ENCODE data around the gene TIFAB.
A peak's percentile ranks its signal among the peaks of the same experiment; 100 is the strongest.

TIFAB gene

GRCh38 chr5:135447298-135447929, 4.7 kb downstream of the TIFAB start, which contains the start of gene DCANP1:
DCANP1 (minus strand) TSS chr5:135447348; CDS start chr5:135447108, 240 bp downstream.
- Histone ChIP-seq H3K14ac (ENCODE audit: low read length) (no peak within 1 kb of the TSS), H3K4me1 (ENCODE audit: control insufficient read depth in 2 of 2, insufficient read depth in 1 of 2, low read depth in 1 of 2, low read length in 2 of 2) (peaks cover 0 to 17% of the 10 kb centered on the region in 2 donors), H3K23ac (ENCODE audit: low read depth, low read length, poor library complexity) (no peak within 1 kb of the TSS), H3K36me3 (replicated peaks in 1 of 2; ENCODE audit: control insufficient read depth in 2 of 2, insufficient read depth in 2 of 2, low read length in 2 of 2) (no peaks in the 10 kb centered on the region), H4K91ac (ENCODE audit: low read depth, low read length, poor library complexity) (no peak within 1 kb of the TSS), H3K4ac (ENCODE audit: low read length) (no peak within 1 kb of the TSS), H3K4me2 (ENCODE audit: insufficient read depth, low read length, poor library complexity, severe bottlenecking) (no peak within 1 kb of the TSS), H2AK5ac (ENCODE audit: low read depth, low read length) (peak within 1 kb of the TSS; percentile 13), H2BK120ac (ENCODE audit: low read depth, low read length) (no peak within 1 kb of the TSS), H2BK12ac (ENCODE audit: low read length) (no peak within 1 kb of the TSS), H3K27me3 (ENCODE audit: control insufficient read depth in 3 of 3, insufficient read depth in 3 of 3, low read depth in 1 of 3, low read length in 3 of 3) (peaks cover 0 to 7% (median 0%) of the 10 kb centered on the region in 3 experiments), H3K4me3 (ENCODE audit: low read length in 2 of 2) (no peak within 1 kb of the TSS), H4K8ac (ENCODE audit: low read depth, low read length) (no peak within 1 kb of the TSS), H3K9me3 (replicated peaks in 1 of 2; ENCODE audit: control insufficient read depth in 2 of 2, insufficient read depth in 1 of 2, low read depth in 1 of 2, low read length in 2 of 2) (no peaks in the 10 kb centered on the region), H2AFZ (ENCODE audit: low read length) (no peak within 1 kb of the TSS), H3K79me1 (ENCODE audit: low read depth, low read length) (no peaks in the 10 kb centered on the region), H3K9ac (ENCODE audit: low read depth, low read length, poor library complexity) (no peak within 1 kb of the TSS), H2BK5ac (ENCODE audit: low read length) (no peak within 1 kb of the TSS), H3K18ac (ENCODE audit: low read length) (peak within 1 kb of the TSS; percentile 9), H2BK15ac (ENCODE audit: low read length) (no peak within 1 kb of the TSS), H3K27ac (replicated peaks; ENCODE audit: low read length) (no peak within 1 kb of the TSS)
- no peak for DNase-seq (ENCODE audit: low spot score)
- no CpG with 5 or more reads among the region's 5 CpGs for WGBS, 2 donors (ENCODE audit: extremely low coverage in 2 of 2, insufficient read length in 2 of 2, insufficient replicate concordance in 1 of 2)

GRCh38 chr5:135446615-135447014, 5.5 kb downstream of the TIFAB start:
- Histone ChIP-seq H3K4me1 (ENCODE audit: control insufficient read depth in 2 of 2, insufficient read depth in 1 of 2, low read depth in 1 of 2, low read length in 2 of 2) (peaks cover 0 to 18% of the 10 kb centered on the region in 2 donors), H3K36me3 (replicated peaks in 1 of 2; ENCODE audit: control insufficient read depth in 2 of 2, insufficient read depth in 2 of 2, low read length in 2 of 2) (peaks cover 0 to 2% of the 10 kb centered on the region in 2 donors), H3K27me3 (ENCODE audit: control insufficient read depth in 3 of 3, insufficient read depth in 3 of 3, low read depth in 1 of 3, low read length in 3 of 3) (peaks cover 0 to 8% (median 0%) of the 10 kb centered on the region in 3 experiments), H4K8ac (ENCODE audit: low read depth, low read length) (no peak overlapping the region), H3K14ac (ENCODE audit: low read length) (no peak overlapping the region), H3K9ac (ENCODE audit: low read depth, low read length, poor library complexity) (no peak overlapping the region), H2AFZ (ENCODE audit: low read length) (no peak overlapping the region), H3K9me3 (replicated peaks in 1 of 2; ENCODE audit: control insufficient read depth in 2 of 2, insufficient read depth in 1 of 2, low read depth in 1 of 2, low read length in 2 of 2) (no peaks in the 10 kb centered on the region), H2BK5ac (ENCODE audit: low read length) (no peak overlapping the region), H2BK15ac (ENCODE audit: low read length) (no peak overlapping the region), H2BK12ac (ENCODE audit: low read length) (no peak overlapping the region), H3K79me1 (ENCODE audit: low read depth, low read length) (no peaks in the 10 kb centered on the region), H2BK120ac (ENCODE audit: low read depth, low read length) (no peak overlapping the region), H2AK5ac (ENCODE audit: low read depth, low read length) (peak overlapping the region; percentile 13), H3K27ac (replicated peaks; ENCODE audit: low read length) (no peak overlapping the region), H3K4me2 (ENCODE audit: insufficient read depth, low read length, poor library complexity, severe bottlenecking) (no peak overlapping the region), H3K4ac (ENCODE audit: low read length) (no peak overlapping the region), H3K23ac (ENCODE audit: low read depth, low read length, poor library complexity) (no peak overlapping the region), H3K18ac (ENCODE audit: low read length) (no peak overlapping the region), H4K91ac (ENCODE audit: low read depth, low read length, poor library complexity) (no peak overlapping the region), H3K4me3 (ENCODE audit: low read length in 2 of 2) (no peak overlapping the region)
- DNase-seq (ENCODE audit: low spot score) = no peak
- no CpG with 5 or more reads among the region's 7 CpGs for WGBS, 2 donors (ENCODE audit: extremely low coverage in 2 of 2, insufficient read length in 2 of 2, insufficient replicate concordance in 1 of 2)

DNA sequence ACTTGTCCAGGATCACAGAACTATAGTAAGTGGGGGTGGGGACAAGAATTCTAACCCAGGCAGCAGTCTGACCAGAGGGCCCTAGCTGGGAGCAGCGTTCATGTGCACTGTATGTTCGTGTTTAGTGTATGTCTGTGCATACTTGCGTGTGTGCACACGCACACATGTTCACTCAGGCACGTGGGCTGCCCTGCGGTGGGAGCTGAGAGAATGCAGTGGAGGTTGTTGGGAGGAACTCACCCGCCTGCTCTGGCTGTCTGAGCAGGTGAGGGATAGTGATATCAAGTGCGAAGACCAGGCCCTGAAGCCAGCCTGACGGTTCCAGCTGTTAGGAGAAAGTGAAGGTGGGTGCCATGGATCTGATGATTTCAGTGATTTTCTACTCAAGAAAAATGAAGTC, 5.9 kb downstream of the TIFAB start:
- peaks cover 0 to 18% of the 10 kb centered on the region in 2 donors for H3K4me1 ChIP-seq (ENCODE audit: control insufficient read depth in 2 of 2, insufficient read depth in 1 of 2, low read depth in 1 of 2, low read length in 2 of 2)
- H3K18ac ChIP-seq (ENCODE audit: low read length) = peak overlapping the region; percentile 9
- H4K8ac ChIP-seq (ENCODE audit: low read depth, low read length) = no peak overlapping the region
- no peak overlapping the region for H2BK120ac ChIP-seq (ENCODE audit: low read depth, low read length)
- no peak overlapping the region for H3K4me3 ChIP-seq (ENCODE audit: low read length in 2 of 2)
- H2BK12ac ChIP-seq (ENCODE audit: low read length) = no peak overlapping the region
- H3K36me3 ChIP-seq (replicated peaks in 1 of 2; ENCODE audit: control insufficient read depth in 2 of 2, insufficient read depth in 2 of 2, low read length in 2 of 2) = peaks cover 0 to 2% of the 10 kb centered on the region in 2 donors
- H3K14ac ChIP-seq (ENCODE audit: low read length) = no peak overlapping the region
- H3K9me3 ChIP-seq (replicated peaks in 1 of 2; ENCODE audit: control insufficient read depth in 2 of 2, insufficient read depth in 1 of 2, low read depth in 1 of 2, low read length in 2 of 2) = no peaks in the 10 kb centered on the region
- H2AK5ac ChIP-seq (ENCODE audit: low read depth, low read length) = no peak overlapping the region
- no peak overlapping the region for H2AFZ ChIP-seq (ENCODE audit: low read length)
- H3K4me2 ChIP-seq (ENCODE audit: insufficient read depth, low read length, poor library complexity, severe bottlenecking) = no peak overlapping the region
- H3K9ac ChIP-seq (ENCODE audit: low read depth, low read length, poor library complexity) = no peak overlapping the region
- no peaks in the 10 kb centered on the region for H3K79me1 ChIP-seq (ENCODE audit: low read depth, low read length)
- no peak overlapping the region for H4K91ac ChIP-seq (ENCODE audit: low read depth, low read length, poor library complexity)
- no peak overlapping the region for H3K27ac ChIP-seq (replicated peaks; ENCODE audit: low read length)
- H3K27me3 ChIP-seq (ENCODE audit: control insufficient read depth in 3 of 3, insufficient read depth in 3 of 3, low read depth in 1 of 3, low read length in 3 of 3) = peaks cover 0 to 10% (median 0%) of the 10 kb centered on the region in 3 experiments
- H3K23ac ChIP-seq (ENCODE audit: low read depth, low read length, poor library complexity) = no peak overlapping the region
- H3K4ac ChIP-seq (ENCODE audit: low read length) = no peak overlapping the region
- H2BK15ac ChIP-seq (ENCODE audit: low read length) = no peak overlapping the region
- DNase-seq (ENCODE audit: low spot score) = no peak
- WGBS, 2 donors (ENCODE audit: extremely low coverage in 2 of 2, insufficient read length in 2 of 2, insufficient replicate concordance in 1 of 2) = no CpG with 5 or more reads among the region's 9 CpGs
- H2BK5ac ChIP-seq (ENCODE audit: low read length) = no peak overlapping the region

- Histone ChIP-seq H3K9ac (ENCODE audit: low read depth, low read length, poor library complexity) (no peak overlapping the region), H3K4me1 (ENCODE audit: control insufficient read depth in 2 of 2, insufficient read depth in 1 of 2, low read depth in 1 of 2, low read length in 2 of 2) (peaks cover 0 to 21% of the 10 kb centered on the region in 2 donors), H2BK120ac (ENCODE audit: low read depth, low read length) (peak overlapping the region; percentile 26), H3K23ac (ENCODE audit: low read depth, low read length, poor library complexity) (no peak overlapping the region), H2AFZ (ENCODE audit: low read length) (no peak overlapping the region), H3K27ac (replicated peaks; ENCODE audit: low read length) (no peak overlapping the region), H3K18ac (ENCODE audit: low read length) (peak overlapping the region; percentile 39), H3K14ac (ENCODE audit: low read length) (no peak overlapping the region), H3K27me3 (ENCODE audit: control insufficient read depth in 3 of 3, insufficient read depth in 3 of 3, low read depth in 1 of 3, low read length in 3 of 3) (peaks cover 0 to 15% (median 0%) of the 10 kb centered on the region in 3 experiments), H2AK5ac (ENCODE audit: low read depth, low read length) (peak overlapping the region; percentile 39), H3K4me2 (ENCODE audit: insufficient read depth, low read length, poor library complexity, severe bottlenecking) (no peak overlapping the region), H3K79me1 (ENCODE audit: low read depth, low read length) (no peaks in the 10 kb centered on the region), H3K4ac (ENCODE audit: low read length) (no peak overlapping the region), H2BK5ac (ENCODE audit: low read length) (no peak overlapping the region), H3K9me3 (replicated peaks in 1 of 2; ENCODE audit: control insufficient read depth in 2 of 2, insufficient read depth in 1 of 2, low read depth in 1 of 2, low read length in 2 of 2) (no peaks in the 10 kb centered on the region), H3K36me3 (replicated peaks in 1 of 2; ENCODE audit: control insufficient read depth in 2 of 2, insufficient read depth in 2 of 2, low read length in 2 of 2) (peaks cover 0 to 2% of the 10 kb centered on the region in 2 donors), H2BK12ac (ENCODE audit: low read length) (no peak overlapping the region), H2BK15ac (ENCODE audit: low read length) (peak overlapping the region; percentile 82), H3K4me3 (ENCODE audit: low read length in 2 of 2) (no peak overlapping the region), H4K91ac (ENCODE audit: low read depth, low read length, poor library complexity) (no peak overlapping the region), H4K8ac (ENCODE audit: low read depth, low read length) (no peak overlapping the region)
- WGBS, 2 donors (ENCODE audit: extremely low coverage in 2 of 2, insufficient read length in 2 of 2, insufficient replicate concordance in 1 of 2) = no CpG with 5 or more reads among the region's 14 CpGs
- no peak for DNase-seq (ENCODE audit: low spot score)
Observed at GRCh38 chr5:135445306-135445985, 6.7 kb downstream of the TIFAB start.
